ENCODE results near the gene TPH2. TPM values are rescaled to one million over a fixed set of nuclear protein-coding genes. Genes with fewer than 3 reads are reported as not detected.

The TPH2 gene
- total RNA-seq, 2 donors from 2014 or later: not detected

DNA sequence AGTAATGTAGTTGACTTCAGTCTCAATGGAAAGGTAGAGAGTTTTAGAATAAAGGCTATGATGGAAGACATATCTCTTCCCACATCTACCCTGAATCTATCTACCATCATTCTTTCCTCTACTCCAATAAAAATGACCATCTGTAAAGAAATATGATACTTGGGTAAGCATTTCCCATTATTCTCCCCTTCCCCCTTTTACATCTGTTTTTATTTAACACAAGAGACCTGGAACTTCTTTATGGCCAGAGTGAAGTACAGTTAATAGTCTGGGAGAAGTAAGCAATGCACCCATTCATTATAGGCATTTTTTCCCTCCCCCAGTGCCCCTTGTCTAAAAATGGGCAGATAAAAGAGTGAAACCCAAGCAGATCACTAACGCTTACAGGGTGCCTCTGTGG lies 6.5 kb downstream of the TPH2 start:
- H3K4me3 ChIP-seq: no peak overlapping the region
- no peak overlapping the region for H3K27ac ChIP-seq
- no peaks in the 10 kb centered on the region for H3K9me3 ChIP-seq
- intact Hi-C loops (cut with DNase I): no loop called here
- TF ChIP-seq, protein P1, sequence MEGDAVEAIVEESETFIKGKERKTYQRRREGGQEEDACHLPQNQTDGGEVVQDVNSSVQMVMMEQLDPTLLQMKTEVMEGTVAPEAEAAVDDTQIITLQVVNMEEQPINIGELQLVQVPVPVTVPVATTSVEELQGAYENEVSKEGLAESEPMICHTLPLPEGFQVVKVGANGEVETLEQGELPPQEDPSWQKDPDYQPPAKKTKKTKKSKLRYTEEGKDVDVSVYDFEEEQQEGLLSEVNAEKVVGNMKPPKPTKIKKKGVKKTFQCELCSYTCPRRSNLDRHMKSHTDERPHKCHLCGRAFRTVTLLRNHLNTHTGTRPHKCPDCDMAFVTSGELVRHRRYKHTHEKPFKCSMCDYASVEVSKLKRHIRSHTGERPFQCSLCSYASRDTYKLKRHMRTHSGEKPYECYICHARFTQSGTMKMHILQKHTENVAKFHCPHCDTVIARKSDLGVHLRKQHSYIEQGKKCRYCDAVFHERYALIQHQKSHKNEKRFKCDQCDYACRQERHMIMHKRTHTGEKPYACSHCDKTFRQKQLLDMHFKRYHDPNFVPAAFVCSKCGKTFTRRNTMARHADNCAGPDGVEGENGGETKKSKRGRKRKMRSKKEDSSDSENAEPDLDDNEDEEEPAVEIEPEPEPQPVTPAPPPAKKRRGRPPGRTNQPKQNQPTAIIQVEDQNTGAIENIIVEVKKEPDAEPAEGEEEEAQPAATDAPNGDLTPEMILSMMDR (IDR thresholded peaks at IDR 0.05): no peak
- no peaks in the 10 kb centered on the region for H3K4me1 ChIP-seq
- no peaks in the 10 kb centered on the region for H3K36me3 ChIP-seq
- no peaks in the 10 kb centered on the region for H3K27me3 ChIP-seq
- no peak for DNase-seq
- H3K9ac ChIP-seq (ENCODE audit: low read depth in 2 of 2, low read length in 2 of 2): no peak overlapping the region

DNA sequence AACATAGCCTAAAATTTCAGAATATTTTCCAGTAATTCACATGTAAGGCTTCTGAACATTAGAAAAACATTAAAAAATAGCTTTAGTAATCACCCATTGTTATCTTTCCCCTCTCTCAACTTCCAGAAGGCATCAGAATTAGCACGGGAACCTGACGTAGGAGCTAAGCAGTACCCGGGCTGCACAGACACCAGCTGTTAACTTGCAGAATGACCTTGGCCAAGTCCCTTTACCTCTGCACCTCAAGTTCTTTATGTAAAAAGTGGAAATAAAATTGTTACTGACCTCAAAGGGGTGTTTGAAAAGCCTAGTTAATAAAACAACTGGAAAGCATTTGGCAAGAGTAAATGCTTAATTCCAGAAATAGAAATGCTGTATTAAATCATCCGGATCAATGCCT lies 7.2 kb downstream of the TPH2 start:
- H3K27ac ChIP-seq: no peak overlapping the region
- intact Hi-C loops (cut with DNase I): no loop called here
- H3K9ac ChIP-seq (ENCODE audit: low read depth in 2 of 2, low read length in 2 of 2): no peak overlapping the region
- H3K36me3 ChIP-seq: no peaks in the 10 kb centered on the region
- H3K9me3 ChIP-seq: no peaks in the 10 kb centered on the region
- TF ChIP-seq, protein P1 (IDR thresholded peaks at IDR 0.05): no peak
- no peak for DNase-seq
- H3K4me1 ChIP-seq: no peaks in the 10 kb centered on the region
- H3K4me3 ChIP-seq: no peak overlapping the region
- H3K27me3 ChIP-seq: no peaks in the 10 kb centered on the region

DNA sequence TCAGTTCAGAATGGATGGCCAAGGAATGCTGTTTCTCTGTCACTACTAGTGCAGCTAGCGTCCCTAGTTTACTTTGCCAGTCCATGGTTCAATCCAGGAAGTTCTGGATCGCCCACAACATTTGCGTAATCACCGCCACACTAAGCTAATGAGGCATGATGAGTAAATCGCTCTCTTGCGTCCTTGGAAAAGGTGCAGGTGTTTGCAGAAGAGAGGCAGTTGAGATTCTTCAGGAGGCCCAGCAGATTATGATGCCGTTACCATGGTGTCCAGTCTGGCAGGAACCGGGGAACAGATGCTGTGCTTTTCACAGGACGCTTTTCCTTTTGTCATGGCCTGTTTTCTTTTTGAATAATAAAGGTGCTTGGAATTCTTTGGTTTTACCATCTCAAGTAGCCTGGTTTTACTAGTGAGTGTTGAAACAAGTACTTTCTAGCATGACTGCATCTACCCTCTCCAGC lies 9.0 kb downstream of the TPH2 start:
- no peaks in the 10 kb centered on the region for H3K4me1 ChIP-seq
- H3K27me3 ChIP-seq: no peaks in the 10 kb centered on the region
- no peaks in the 10 kb centered on the region for H3K9me3 ChIP-seq
- H3K36me3 ChIP-seq: no peaks in the 10 kb centered on the region
- H3K27ac ChIP-seq: no peak overlapping the region
- TF ChIP-seq, protein P1 (IDR thresholded peaks at IDR 0.05): no peak
- no peak overlapping the region for H3K9ac ChIP-seq (ENCODE audit: low read depth in 2 of 2, low read length in 2 of 2)
- intact Hi-C loops (cut with DNase I): no loop called here
- no peak for DNase-seq
- H3K4me3 ChIP-seq: no peak overlapping the region

DNA sequence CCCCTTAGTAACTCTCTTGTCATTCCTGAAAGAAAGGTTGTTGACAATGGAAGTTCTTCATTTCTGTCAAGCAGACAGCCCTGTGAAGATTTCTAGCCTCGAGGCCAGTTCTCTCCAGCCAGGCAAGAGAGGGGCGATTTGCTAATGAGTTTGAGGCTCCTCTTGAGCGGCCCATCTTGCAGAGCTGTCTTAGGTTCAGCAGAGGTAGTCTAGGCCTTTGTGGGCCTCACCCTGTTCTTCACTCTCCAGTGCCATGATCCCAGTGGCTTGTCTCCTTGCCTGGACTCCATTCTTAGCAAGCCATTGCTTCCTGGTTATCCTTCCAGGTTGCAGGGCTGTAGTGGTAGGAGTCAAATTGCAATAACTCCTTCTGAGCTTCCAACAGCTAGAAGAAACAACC lies 9.7 kb downstream of the TPH2 start:
- H3K4me1 ChIP-seq: no peaks in the 10 kb centered on the region
- intact Hi-C loops (cut with DNase I): no loop called here
- TF ChIP-seq, protein P1 (IDR thresholded peaks at IDR 0.05): no peak

DNA sequence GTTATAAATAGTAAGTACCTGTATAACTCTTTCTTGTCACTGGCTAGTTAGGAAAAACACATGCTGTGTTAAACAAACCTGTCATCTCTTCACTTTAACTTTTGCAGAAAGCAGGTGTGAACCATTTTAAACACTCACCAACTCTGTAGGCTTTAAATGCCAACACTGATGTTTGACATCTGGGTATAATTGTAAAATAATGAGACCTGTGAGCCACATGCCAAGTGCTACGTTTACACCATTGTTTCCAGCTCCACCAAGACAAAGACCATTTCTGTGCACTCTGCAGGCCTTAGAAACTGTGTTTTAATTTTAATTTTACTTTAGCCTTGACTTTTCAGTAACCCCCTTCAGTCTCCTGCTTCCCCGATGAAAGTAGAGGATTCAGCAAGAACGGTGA lies 11.0 kb downstream of the TPH2 start:
- Histone ChIP-seq H3K27ac (no peak overlapping the region), H3K9me3 (no peaks in the 10 kb centered on the region), H3K4me1 (no peaks in the 10 kb centered on the region), H3K27me3 (no peaks in the 10 kb centered on the region), H3K9ac (ENCODE audit: low read depth in 2 of 2, low read length in 2 of 2) (no peak overlapping the region), H3K4me3 (no peak overlapping the region), H3K36me3 (no peaks in the 10 kb centered on the region)
- no peak for DNase-seq
- intact Hi-C loops (cut with DNase I): no loop called here
- TF ChIP-seq, protein P1 (IDR thresholded peaks at IDR 0.05): no peak

More for the DNA sequence above, 9.7 kb downstream of the TPH2 start:
- no peaks in the 10 kb centered on the region for H3K27me3 ChIP-seq
- no peak overlapping the region for H3K9ac ChIP-seq (ENCODE audit: low read depth in 2 of 2, low read length in 2 of 2)
- no peak overlapping the region for H3K4me3 ChIP-seq
- no peaks in the 10 kb centered on the region for H3K36me3 ChIP-seq
- DNase-seq: no peak
- no peaks in the 10 kb centered on the region for H3K9me3 ChIP-seq
- H3K27ac ChIP-seq: no peak overlapping the region

DNA sequence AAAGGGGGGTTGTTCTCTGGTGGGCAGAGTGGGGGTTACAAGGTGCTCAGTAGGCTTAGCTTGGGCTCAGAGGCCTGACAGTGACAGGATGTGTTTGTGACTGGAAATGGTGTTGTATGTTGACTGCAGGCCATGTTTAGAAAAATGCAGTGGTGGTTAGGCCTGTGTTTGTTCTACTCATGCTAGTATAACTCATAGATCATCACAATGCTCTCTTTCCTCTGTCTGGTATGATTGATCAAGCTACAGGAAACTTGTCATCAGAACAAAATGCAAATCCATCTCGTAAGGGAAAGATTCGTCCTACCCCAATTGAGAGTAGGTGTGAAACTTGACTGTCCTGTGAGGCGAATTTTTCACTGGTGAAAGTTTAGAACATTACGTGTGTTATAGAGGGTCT lies 11.8 kb downstream of the TPH2 start:
- TF ChIP-seq, protein P1 (IDR thresholded peaks at IDR 0.05): no peak
- Histone ChIP-seq H3K4me3 (no peak overlapping the region), H3K36me3 (no peaks in the 10 kb centered on the region), H3K27me3 (no peaks in the 10 kb centered on the region), H3K9ac (ENCODE audit: low read depth in 2 of 2, low read length in 2 of 2) (no peak overlapping the region), H3K9me3 (no peaks in the 10 kb centered on the region), H3K27ac (no peak overlapping the region), H3K4me1 (no peaks in the 10 kb centered on the region)
- intact Hi-C loops (cut with DNase I): no loop called here
- no peak for DNase-seq
